ENCODE results near the gene VPS52.

DNA sequence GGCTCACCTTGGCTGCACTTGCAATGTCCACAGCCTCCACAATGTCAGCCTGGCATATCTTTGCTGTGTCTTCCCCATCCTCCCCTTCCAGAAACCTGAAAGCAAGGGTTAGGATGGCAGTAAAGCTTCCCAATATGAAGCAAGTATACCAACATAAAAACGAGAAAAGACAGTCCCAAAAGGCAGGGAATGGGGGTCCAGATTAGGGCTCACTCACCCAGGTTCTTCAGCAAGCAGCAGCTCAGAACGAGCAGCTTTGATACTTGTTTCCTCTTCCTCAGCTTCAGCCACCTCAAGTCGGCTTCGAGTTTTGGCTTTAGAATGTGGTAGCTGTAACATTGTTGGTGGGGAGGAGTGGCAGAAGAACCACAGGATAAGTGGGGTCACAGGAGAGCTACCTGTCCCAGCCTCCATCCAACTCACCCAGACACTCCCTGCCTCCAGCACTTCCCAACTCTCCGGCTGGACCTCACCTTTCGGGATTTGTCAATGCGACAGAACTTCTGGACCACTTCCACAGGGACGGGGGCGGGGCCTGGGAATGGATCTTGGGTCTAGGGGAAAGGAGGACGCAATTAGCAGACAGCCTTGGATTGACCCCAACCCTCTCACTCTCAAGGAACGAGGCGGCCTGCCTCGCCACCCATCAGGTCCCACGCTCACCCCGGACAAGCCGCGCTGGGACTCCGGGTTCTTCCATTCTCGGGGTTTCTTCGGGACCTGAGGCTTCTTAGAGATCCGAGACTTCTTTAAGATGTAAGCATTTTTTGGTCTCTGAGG, 16.7 kb upstream of the VPS52 start:
- no peak for TF ChIP-seq POLR2A (IDR thresholded peaks at IDR 0.05)
- no peak for TF ChIP-seq CTCF (IDR thresholded peaks at IDR 0.05)
- TF ChIP-seq EP300 (IDR thresholded peaks at IDR 0.05): no peak
